HG02938 (cell line): ENCODE data around the gene RABGGTA.

Experiments
- ATAC-seq: cut with Tn5 transposase; IDR thresholded peaks from one replicate; pipeline ENCODE4 v1.9.1; 2021; ENCODE audit warnings: mild to moderate bottlenecking, moderate library complexity; ENCODE audit not compliant: unreplicated experiment

RABGGTA gene

DNA sequence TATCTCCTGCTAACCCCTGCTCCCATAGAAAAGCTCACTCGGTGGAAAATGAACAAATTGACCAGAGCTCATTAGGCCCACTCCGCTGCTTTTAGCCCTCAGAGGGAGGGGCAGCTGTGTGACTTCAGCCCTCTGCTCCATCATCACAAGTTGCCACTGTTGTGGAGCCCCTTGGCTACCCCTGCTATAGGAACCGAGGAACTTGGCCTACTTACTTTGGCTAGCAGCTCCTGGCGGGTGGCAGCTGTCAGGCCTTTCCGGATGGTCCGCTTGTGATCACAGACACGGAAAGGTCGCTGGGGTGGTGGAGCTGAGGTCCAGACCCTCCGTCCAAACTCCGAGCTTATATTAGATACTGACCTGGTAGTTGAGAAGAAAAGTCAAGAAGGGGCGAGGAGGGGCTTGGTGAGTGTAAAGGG is 35.8 kb upstream of the RABGGTA start:
- ATAC-seq, result no peak

DNA sequence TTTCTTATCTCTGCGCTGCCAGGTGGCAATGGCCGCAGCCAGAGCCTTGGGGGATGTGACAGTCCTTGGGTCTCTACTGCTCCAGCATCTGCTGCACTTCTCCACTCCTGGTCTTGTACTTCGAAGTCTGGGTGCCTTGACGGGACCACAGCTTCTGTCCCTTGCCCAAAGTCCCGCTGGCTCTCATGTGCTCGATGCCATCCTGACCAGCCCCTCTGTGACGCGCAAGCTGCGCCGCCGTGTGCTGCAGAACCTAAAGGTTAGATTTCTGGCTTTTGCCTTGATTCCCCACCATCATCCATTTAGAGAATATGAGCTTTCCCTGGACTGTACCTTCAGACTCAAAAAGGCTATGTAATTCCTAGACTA is 32.6 kb upstream of the RABGGTA start:
- no peak for ATAC-seq

GRCh38 chr14:24300326-24300980 is 29.1 kb upstream of the RABGGTA start:
- ATAC-seq, result no peak

GRCh38 chr14:24299255-24300191 is 28.1 kb upstream of the RABGGTA start, which contains the start of the genes DHRS1 and NOP9:
Gene DHRS1 (minus strand): TSS chr14:24299780. CDS start chr14:24299106, 674 bp downstream.
Gene NOP9 (plus strand): TSS chr14:24299850. CDS start chr14:24299955, 105 bp downstream.
- ATAC-seq, result peak; percentile 63

GRCh38 chr14:24298892-24299254 is 27.5 kb upstream of the RABGGTA start:
- no peak for ATAC-seq

DNA sequence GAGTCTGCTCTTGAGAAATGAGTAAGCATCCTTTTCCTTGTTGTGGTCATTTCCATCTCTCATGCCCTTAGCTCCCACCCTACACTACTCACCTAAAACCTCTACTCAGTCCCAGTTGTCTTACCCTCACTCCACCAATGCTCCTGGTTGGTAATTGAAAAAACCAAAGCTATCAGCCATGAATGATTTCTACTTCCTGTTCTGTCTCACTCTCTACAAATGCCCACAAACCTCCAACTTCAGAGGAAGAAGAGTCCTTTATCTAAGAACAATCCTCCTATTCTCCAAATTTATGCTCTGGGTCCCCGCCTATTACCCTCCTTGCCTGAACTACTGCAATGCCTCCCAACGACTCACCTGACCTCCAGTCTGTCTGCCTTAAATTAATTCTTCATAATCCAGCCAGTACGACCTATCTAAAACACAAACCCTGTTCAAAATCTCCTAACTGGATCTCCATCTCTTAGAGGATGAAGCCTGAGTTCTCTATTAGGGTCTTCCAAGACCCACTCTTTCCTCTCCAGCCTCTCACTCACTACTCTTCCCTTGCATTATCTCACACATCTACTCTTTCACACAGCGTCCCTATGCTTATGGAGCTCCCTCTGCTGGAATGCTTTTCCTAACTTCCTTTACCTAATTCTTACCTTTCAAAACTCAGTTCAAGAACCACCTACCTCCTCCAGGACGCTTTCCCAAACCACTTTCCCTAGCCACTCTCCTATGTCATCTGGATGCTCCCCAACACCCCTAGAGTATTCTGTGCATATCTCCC is 26.0 kb upstream of the RABGGTA start:
- ATAC-seq, result peak; percentile 10

DNA sequence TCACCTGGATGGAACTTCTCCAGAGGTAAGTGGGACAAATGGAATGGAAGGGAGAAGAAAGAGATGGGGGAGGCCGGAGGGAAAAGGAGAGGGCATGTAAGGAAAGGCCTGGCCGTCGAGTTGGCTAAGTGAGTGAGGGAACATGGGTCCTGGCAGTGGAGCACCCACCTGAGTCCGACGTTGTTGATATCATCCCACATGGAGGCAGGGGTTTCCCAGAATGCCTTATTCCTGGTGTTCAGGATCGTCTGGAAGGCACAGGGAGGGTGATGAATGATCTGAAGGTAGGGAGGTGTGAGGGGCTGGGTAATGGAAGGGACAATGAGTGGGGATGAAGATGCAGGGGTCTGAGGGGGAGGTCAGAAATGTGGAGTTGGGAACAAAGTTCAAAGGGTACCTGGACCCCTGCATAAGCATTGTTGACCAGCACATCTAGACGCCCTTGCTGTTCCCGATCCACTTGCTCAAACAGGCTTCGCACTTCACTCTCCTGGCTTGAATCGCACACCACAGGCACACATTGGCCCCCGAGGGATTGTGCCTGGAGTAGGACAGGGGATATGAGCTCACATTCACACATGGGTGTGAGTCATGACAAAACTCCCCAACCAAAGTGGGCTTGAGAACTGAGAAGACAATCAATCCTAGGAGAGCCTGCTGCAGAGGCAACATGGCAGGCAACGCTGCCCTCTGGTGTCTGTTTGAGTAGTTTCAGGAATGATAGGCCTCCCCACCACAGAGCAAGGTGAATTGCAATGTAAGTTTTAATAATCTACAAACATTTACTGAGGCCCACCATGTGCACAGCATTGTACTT is 25.2 kb upstream of the RABGGTA start:
- peak; percentile 49 for ATAC-seq

DNA sequence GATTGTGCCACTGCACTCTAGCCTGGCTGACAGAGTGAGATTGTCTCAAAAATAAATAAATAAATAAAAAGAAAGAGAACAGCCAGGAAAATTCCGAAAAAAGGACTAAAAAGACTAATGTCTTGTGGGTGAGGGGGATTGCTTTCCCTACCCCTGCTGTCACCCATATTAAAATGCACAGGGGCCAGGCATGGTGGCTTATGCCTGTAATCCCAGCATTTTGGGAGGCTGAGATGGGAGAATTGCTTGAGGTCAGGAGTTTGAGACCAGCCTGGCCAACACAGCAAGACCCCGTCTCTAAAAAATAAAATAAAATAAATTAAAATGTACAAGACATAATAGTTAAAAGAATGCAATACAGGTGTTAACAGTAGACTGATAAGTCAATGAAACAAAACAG is 22.1 kb upstream of the RABGGTA start:
- no peak for ATAC-seq

DNA sequence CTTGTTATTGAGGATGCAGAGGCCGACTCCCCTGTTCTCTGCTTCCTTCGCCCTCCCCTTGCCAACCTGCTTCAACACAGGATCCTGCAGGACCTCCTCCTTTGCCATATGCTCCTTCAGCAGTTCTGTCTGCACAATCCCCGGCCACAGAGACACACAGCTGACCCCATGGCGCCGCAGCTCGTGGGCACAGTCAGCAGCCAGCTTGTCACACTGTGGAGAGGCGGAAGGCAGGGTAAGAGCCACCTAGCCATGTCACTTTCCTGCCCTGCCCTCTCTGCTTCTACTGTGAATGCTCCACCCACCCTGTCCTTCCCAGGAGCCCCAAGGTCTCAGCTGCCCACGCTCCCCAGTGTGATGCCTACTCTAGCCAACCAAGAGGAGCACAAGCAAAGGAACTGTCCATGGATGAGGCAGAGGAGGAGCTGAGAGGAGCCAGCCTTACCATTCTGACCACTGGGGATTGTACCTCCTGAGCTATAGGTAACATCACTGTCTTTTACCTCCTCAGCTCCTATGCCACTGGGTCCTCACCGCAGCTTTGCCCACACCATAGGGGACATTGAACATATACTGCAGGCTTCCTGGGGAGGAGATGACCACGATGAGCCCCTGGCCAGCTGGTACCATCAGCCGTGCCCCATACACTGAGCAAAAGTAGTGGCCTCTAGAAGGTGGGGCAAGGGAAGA is 20.9 kb upstream of the RABGGTA start:
- no peak for ATAC-seq

DNA sequence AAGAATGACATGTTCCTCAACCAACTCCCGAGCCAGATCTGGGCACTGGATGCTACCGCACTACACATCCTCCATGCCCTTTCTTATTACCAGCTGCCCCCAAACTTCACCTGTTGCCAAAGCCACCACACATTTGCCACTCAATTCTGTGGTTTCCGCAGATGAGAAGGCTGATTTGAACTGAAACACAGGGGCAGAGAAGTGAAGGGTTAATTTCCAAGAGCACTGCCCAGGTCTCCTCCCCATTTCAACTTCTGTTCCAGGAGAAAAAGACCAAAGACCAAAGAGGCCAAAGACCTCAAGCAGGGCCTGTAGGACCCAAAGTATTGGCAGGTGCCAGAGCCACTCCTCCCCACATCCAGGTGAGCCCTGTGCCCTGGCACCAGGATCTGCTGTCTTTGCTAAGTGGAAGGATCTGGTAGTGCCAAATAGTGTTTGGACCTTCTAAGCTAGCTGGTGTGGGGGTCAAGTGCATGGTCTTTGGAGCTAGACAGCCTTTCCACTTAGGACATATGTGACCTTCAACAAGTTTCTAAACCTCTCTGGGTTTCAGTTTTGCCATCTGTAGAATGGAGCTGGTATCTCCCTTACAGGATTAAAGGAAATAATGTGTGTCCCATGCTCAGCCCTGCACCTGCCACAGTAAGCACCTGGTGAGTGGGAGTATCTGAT is 20.2 kb upstream of the RABGGTA start:
- ATAC-seq, result no peak

DNA sequence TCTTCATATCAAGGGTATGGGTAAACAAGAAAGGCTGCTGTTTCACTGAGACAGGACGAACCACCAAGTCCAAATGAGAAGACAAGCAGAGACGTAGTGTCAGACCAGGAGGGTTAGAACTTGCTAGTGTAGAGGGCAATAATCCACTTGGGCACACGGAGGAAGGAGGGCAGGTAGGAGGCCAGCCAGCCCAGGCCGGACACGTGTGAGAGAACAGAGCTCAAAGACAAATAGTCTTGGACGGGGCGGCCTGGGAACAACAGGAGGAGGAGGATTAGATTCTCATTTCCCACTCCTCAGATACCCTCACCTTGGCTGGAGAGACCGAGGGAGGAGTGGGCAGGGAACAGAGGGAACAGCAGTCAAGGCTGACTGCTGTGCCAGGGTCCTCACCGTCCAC is 19.3 kb upstream of the RABGGTA start:
- ATAC-seq, result no peak

DNA sequence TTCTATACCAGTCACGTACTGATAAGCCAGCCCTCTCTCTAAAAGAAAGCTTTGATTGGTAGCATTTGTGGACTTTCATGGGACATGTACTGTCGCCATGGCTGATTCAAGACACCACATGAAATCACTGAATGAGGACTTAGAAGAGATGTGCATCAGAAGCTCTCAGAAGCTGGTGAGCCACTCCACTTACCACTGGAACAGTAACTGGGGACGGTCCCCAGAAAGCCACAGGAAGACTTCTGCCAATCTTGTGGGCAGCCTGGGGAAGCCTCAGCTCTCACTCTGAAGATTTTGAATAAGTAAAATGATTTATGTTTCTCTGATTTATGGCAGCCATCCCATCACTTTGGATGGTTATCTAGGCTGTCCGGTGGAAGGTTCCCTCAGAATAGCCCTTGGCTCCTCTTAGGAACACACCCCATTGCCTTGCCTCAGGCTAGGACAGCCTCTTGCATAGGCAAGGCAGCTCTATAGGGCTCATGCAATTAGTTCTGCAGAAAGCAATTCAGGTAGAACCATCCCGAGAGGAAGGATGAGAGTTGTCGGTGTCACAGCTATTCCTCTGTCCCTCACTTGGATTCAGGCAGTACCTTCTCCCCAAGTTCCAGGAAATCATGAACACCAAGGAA is 18.4 kb upstream of the RABGGTA start:
- ATAC-seq, result no peak

GRCh38 chr14:24286996-24287395 is 15.6 kb upstream of the RABGGTA start:
- ATAC-seq, result no peak

DNA sequence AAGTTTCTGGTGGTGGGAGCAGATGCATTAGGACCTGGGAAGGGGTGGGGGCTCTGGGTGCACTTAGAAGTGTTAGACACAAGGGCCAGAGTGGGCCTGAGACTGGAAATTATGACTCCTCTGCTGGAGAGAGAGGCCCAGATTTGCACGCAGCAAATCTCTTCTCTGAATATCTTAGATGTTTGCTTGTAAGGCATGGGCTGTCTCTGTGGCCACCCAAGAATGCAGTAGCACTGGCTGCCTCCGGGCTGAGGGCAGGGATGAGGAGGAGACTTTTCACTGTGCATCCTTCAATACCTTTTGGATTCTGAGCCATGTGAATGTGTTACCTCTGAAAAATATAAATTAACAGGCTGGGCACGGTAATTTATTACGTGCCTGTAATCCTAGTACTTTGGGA is 14.0 kb upstream of the RABGGTA start:
- ATAC-seq, result no peak

GRCh38 chr14:24284501-24285035 is 13.2 kb upstream of the RABGGTA start:
- ATAC-seq, result no peak

- no peak for ATAC-seq
These were observed 12.5 kb upstream of the RABGGTA start for GRCh38 chr14:24283796-24284460.

DNA sequence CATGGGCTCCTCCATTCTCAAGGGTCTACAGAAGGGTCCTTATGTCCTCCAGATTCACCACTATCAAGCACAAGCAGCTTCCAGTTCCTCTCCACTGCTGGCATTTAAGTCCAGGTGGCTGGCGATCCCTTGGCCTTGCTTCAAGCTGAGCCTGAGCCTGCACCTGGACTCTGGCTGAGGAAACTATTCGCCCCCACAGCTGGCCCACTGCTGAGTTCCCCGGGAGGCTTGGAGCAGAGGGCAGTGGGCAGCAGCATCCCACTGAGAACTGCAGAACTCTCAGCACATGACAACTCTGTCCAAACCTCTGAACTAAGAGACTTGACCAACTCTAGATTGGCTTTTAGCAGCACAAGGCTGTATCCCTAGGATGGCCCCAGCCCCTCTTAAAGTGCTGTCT is 11.3 kb upstream of the RABGGTA start:
- ATAC-seq, result no peak

DNA sequence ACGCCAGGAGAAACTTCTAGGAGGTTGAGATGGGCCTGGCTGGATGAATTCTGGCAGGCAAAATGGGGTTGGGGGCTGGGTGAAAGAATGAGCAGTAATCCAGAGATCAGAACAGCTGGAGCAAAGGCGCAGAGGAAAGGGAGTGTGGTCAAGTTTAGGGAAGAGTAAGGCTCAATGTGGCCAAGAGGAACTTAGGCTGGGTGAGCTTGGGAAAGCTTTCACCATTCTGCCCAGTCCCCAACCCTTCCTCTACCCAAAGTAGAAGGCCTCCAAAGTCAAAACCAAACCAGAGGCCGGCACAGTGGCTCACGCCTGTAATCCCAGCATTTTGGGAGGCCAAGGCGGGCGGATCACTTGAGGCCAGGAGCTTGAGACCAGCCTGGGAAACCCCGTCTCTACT is 10.2 kb upstream of the RABGGTA start:
- ATAC-seq, result no peak
